T follicular helper cell (primary cell): ENCODE data around the gene S100A11.
A peak's percentile ranks its signal among the peaks of the same experiment; 100 is the strongest.

Experiments
- DNase-seq: peaks from one replicate; pipeline ENCODE4 v3.0.0-alpha.2; 2020; ENCODE audit warnings: low read depth

Gene S100A11

DNA sequence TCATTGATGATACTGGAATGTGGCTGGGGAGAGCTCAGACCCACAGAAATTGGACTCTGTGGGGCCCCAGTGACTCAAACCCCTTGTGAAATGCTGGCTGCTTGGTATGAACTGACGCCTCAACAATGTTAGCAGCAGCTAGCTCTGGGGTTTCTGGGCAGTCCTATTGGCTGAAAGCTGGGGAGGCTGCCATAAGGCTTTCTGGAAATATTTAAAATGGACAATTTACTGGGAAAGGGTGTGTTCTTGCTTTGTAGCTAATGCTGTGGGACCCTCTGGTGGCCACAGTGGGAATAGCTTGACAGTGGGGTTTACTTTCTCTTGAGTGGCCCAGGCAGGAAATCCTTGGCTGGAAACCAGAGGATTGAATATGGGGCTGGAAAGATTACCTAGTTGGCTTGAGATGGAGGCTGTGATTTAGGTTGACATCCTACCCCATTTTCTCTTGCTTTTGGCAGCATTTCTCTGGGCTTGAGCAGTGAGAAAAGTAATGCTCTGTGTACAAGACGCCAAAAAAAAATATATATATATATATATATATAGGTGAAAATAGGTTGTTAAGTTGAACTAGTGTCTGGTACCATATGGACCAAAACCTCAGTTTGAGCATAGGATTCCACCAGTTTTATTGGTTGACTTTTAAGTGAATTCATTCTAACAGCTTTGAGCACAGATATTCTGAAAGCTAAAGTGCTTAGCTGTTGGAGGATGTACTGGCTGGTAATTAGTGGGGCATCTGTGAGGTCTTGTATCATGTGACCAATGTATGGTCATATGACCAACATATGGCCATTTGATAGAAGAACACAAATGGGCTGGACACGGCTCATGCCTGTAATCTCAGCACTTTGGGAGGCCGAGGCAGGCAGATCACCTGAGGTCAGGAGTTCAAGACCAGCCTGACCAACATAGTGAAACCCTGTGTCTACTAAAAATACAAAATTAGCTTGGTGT, 34.9 kb downstream of the S100A11 start:
- peak; percentile 68 for DNase-seq

DNA sequence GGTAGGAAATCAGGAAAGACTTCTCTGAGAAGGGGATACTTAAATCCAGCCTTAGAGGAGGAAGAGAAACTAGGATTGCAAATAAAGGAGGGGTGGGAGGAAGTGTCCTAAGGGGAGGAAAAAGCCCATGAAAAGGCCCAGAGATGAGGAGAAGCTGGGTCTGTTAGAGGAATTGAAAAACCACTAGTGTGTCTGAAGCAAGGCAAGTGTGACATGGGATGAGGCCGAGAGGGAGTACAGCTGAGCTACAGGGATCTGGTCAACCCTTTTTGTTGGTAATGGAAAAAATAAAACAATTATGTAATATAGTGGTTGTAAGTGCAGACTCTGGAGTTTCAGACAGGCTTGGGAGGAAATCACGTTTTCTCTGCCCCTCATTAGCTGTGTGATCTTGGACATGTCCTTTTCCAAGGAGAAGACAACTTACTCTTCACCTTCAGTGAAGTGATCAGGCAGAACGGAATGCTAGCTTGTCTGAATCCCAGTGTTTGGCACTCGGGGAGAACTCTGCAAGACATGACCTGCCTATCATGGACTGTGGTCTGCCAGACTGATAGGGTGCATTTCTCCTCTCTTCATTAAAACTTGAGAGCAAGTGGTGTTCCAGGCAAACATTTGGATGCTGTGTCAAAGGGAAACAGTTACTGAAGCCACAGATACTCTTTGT, 35.7 kb downstream of the S100A11 start:
- DNase-seq, result no peak

DNA sequence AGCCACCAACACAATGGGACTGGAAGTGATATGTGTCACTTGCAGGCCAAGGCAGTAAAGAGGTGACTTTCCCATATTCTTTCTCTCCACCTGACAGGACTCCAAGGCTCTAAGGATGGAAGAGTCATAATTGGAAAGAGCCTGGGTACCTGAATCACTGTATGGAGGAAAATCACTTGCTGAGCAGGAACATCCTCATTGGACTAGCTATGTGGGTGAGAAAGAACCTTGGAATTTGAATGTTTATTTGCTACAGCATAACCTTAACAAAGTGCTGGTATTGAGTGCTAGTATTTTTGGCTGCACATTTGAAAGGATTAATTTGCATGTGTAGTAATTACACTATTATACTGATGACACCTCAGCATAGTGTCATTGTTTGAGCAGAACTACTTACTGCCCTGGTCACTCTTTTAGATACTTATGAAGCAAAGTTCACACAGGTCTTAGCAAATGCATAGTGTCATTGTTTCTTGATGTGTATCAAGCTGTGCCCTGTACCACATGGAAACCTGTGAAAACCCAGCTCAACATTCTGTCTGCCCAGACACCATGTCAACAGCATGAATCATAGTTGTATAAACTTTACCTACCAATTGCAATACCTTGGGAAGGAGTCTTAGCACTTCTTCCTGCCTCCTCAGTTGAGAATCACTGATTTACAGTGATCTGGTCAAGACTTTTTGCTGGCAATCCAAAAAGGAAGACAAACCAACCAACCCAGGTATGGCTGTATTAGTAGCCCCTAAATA, 38.0 kb downstream of the S100A11 start:
- DNase-seq, result no peak

DNA sequence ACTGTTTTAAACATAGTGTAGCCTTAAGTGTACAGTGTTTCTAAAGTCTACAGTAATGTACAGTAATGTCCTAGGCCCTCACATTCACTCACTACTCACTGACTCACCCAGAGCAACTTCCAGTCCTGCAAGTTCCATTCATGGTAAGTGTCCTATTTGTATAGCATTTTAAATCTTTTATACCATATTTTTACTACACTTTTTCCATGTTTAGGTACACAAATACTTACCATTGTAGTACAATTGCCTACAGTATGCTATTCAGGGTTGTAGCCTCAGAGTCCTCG, 39.6 kb downstream of the S100A11 start:
- no peak for DNase-seq

DNA sequence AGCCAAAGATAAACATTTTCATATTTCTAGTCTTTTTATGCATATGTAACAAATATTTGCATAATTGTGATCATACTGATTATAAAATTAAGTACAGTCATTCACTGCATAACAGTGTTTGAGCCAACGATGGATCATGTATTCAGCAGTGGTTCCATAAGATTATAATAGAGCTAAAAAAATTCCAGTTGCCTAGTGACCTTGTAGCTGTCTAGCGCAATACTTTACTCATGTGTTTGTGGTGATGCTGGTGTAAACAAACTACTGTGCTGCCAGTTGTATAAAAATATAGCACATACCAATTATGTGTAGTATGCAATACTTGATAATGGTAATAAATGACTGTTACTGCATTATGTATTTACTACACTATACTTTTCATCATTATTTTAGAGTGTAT, 41.0 kb downstream of the S100A11 start:
- DNase-seq, result no peak

DNA sequence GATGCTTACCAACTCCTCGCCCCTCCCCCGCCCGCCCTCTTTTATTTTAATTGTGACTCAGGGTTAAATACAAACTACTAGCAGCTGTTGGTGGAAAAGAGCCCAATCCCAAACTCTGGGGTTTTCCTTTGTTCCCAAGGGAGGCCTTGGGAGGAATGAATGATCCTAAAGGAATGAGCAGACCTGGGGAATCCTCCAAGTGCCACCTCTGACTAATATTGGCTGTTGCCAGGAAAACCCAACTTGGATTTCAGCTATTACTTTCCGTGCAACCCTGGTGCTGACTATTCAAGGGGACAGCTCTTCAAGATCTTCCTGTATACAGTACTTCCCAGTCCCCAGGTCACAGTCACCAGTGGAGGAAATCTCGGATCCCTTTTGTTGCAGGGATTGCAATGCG, 41.8 kb downstream of the S100A11 start:
- no peak for DNase-seq

DNA sequence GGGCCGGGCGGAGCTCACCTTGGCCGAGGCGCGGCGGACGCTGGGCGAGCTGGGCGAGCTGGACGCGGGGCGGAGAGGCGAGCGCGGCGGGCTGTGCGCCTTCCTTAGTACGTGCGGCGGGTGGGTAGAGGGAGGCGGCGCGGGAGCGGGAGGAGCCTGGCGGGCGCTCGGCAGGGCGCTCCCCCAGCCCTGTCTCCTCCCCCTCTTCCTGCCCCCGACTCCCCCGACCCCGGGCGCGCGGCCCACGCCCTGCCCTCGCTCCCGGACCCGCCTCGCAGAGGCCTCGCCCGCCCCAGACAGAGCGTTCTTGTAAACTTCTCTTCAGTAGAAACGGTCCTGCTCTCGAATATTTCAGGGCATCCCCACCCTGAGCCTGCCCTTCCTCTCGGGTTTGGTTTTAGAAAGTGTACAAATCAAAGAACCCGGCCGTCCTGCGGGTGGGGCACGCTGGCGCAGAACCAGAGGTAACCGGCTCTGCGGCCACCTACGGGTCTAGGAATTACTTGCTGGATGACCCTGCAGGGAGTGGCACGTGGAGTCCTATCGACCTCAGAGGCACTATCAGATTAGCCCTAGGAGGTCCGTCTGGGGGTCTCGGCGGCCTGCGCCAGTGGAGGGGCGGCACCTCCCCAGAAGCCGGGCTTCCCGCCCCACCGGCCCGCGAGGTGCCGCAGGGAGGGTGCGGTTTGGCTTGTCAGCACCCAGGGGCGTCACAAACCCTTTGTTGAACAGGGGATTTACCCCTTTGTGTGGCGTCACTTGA, 42.9 kb downstream of the S100A11 start, which contains the start of gene S100A10:
Gene S100A10 (minus strand): TSS at position 126 of the 763 bp plus-strand sequence. CDS start 7,629 bp downstream, outside the sequence.
- DNase-seq, result peak; percentile 64

DNA sequence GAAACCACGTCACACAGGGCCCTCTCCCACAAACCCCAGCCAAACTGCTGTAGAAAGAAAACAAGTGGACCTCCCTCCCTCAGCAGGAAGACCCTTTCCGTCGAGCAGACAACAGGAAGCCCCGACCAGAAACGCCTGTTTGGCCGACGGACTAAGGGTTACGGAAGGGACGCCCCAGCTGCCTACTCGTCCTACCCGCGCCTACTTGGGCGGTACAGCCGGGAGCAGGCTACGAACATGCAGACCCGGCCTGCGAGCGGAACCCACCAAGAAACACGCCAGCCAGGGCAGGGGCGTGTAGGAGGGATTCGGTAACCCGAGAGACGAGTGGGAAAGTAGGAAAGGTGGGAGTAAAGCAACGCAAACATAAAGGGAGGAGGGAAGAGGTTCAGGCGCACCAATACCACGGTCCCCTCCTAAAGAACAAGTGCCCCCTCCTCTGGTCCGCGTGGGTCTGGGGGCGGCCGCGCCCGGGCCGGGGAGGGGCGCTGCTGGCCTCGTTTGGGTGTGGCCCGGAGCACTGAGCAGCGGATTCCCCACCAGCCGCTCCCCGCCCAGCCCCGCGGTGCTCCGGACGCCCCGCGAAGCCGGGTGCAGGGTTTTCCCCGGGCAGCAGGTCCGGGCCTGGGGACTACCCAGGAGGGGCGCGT, 43.6 kb downstream of the S100A11 start:
- peak; percentile 10 for DNase-seq

DNA sequence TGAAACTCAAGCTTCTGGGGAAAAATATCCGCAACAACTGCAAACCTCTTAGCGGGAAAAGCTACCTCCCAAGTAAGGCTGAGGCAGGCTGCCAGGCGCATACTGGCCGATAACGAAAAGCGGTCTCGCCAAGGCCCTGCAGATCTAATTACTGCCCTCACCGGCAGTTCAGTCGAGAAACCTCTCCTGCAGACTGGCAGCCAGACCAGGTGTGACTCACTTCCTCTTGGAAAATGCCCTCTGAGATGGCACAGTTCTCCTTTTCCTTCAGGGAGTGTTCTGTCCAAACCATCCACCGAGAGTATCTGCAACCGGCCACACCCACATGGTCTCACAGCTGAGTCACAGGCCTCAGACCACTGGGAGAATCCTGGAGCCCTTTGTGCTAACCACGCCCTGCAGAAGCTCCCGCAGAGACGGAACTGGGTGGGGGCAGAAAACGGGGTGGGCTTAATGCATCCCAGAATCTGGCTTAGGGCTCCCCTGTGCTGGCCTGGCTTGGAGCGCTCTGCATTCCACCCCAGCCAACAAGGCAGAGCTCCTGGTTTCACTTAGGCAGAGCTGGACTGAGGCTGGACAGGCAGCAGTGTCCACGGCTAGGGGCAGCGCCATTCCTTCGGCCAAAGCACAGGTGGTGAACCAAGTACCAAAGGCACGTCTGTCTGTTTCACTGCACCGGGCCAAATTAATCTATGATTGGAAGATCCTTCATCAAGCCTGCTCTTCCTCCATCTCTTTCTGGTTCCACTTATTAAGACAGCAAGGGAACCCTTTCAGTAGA, 44.3 kb downstream of the S100A11 start:
- DNase-seq, result peak; percentile 0

DNA sequence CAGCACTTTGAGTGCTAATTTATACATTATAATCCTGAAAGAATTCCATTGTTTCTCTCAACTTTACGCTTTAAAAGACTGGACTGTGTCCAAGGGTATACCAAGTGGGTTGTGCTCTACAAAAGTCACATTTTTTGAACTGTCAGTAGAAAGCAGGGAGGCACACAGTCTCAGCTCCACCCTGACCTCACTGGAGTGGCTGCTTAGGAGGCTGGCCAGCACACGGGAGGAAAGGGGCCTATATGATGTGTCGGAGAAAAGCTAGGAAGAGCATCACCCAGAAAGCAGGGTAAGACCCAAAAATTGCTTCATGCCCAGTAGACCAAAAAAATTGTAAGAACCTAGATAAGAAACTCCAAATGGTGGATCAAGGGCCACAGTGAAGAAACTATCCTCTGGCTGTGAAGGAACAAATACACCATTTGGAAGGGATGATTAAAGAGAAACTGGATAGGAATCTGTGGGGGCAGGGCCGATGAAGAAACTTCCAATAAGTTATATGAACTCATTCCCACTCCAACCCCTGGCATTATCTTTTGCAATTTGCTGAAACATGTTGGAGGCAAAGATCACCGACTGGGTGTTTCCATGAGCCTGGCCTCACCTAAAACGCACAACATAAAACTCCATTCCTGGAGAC, 45.0 kb downstream of the S100A11 start:
- no peak for DNase-seq

DNA sequence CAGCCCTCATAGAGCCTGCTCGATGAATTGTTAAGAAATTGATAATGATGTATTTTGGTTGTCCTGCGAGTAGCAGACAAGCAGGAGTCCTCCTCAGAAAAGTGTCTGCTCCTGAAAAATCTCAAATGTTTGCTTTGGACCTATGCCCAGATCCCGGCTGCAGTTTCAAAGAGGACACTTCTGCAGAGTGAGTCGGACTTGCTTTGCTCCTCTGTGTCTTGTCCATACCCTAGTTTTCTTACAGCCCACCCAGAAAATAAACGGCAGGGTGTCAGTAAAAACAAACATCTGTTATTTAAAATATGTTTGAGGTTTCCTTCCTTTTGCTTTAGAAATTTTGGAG, 46.0 kb downstream of the S100A11 start:
- no peak for DNase-seq

DNA sequence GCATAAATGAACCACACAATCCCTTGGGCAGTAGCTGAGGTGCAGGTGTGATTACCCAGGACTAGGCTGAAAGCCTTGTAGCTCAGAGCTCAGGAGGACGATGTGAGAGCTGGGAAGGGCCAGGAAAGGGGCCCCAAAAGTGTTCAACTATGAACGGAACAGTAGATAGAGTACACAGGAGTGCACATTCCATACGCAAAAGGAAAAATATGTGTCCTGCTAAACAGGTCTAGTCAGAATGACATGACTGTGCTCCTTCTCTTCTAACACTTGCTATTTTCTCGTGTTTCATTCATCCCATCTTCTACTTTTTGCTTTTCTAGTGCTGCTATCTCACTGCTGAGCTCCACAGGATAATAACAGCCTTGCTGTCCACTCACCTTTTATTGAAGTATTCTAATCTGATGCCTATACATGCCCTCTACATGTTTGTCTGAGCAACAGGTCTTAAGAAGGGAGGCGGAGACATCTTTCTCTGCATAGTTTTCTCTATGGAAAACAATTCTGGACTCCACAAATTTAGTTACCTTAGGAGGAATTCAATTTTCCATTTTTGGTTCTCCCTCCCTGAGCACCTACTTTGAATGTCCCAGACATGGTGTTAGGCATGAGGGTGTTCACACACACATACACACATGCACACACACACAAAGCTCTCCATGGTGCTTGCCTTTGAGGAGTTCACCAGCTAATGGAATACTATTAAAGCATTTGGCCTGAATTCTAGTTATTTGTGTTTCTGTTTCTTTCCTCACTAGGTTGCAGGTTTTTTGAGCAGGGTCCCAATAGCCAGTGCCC, 46.5 kb downstream of the S100A11 start:
- DNase-seq, result no peak

DNA sequence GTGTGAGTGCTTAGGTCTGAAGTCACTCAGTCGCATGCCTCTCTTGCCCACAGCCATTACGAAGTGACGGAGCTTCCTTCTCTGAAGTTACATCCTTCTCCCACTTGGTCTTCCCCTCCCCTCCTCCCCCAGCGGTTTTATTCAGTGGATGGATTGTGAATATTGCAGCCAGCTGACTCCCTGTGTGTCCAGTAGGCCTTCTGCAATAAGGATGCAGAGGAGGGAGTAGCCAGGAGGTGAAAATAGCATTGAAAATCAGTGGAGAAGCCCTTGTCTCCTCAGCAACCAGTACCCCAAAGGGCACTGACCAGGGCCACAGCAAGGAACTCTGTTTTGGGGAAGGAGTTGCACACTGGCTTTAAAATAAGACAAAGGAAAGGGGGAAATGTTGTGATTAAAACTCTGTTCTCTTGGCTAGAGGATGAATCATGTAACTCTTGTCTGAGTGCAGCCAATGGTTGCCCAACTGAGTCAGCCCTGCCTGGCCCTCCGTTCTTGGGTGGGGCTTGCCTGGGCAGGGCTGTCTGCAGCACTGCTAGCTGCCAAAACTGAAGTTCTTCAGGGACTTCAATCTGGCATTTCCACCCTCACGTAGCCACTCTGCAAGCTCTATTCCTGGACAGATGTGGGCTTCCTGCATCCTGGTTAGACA, 47.5 kb downstream of the S100A11 start:
- DNase-seq, result no peak

DNA sequence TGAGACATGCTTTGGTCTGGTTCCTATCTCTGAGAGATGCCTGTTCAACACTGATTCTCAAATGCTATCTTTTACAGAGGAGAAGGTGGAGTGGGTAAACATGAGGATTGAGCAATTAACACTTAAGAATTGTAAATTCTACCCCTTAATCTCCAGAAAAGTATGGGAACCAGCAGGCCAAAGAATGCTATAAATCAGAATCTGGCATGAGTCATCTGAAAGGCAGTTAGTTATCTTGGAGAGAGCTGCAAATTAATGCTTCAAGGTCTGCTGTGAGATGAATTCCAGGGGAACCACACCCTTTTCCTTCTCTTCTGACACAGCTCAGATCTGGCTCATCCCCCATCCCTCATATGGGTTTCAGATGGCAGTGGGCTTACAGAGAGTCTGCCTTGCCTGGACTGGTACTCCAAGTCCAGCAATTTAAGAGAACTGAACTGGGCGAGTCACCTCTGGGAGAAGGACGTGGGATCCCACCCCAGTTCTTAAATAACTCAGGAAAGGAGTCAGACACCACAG, 48.3 kb downstream of the S100A11 start:
- DNase-seq, result no peak

DNA sequence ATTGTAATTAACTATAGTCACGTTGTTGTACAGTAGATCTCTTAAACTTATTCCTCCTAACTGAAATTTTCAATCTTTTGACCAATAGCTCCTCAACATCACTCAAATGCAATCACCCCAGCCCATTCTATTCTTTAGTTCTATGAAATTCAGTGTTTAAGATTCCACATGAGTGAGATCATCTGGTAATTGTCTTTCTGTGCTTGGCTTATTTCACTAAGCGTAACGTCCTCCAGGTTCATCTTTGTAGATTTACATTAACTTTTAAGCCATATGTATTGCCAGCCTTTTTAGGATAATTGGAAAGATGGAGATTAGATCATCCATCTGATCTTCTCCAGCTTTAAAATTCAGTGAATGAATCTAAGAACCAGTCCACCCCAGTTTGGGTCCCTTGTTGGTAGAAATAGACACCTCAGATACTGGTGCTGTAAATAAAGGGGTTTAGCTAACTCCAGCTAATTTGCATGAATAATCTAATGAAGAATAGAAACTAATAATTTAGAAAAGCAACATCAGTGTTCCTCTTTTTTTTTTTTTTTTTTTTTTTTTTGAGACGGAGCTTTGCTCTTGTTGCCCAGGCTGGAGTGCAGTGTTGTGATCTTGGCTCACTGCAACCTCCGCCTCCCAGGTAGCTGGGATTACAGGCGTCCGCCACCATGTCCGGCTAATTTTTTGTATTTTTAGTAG, 50.2 kb downstream of the S100A11 start:
- no peak for DNase-seq

DNA sequence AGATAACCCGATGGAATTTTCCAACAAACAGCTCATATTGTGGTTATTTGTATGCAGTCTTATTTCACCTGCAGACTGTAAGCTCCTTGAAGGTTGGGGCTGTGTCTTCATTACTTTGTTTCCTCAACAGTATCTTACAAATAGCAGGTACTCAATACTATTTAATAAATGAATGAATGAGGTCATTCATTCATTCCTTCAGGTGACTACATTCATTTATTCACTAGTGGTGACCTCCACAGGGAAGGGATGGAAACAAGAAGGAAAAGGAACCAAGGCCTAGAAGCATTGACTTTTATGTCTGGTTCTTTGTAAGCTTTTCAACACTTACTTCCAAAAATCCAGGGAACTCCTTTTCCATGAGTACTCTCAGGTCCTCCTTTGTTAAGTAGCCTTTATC, 51.0 kb downstream of the S100A11 start:
- DNase-seq, result no peak

DNA sequence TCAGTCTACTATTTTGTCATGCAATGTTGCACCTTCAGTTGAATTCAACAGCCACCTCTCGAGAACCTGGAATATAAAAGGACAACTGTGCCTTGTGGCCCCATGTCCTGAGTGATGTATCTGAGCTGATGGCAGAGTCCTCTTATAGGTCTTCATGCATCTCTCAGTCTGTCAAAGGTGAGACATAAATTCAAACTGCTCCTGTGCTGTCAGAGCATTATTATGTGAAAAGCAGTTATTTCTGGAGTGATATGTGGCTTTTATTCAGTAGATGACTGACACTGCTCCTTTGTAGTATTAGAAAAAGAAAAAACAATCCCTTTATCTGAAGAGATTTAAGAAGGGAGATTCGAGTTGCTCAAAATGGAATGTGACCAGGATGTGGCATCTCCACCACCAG, 51.5 kb downstream of the S100A11 start:
- DNase-seq, result no peak
